ENCODE results near the gene DCP1A.
"Not testable (repeated sequence)": the region's sequence is repeated elsewhere in the genome, so short reads cannot be mapped to it uniquely, and the experiment has no call there.

DCP1A gene

GRCh38 chr3:53327986-53328385 is 19.4 kb downstream of the DCP1A start:
- DNase-seq = not testable (repeated sequence)

- no peak for DNase-seq
Observed at GRCh38 chr3:53324105-53324504, 23.2 kb downstream of the DCP1A start.

GRCh38 chr3:53320697-53321096 is 26.6 kb downstream of the DCP1A start:
- DNase-seq = no peak

- no peak for DNase-seq
Observed at GRCh38 chr3:53318522-53318921, 28.8 kb downstream of the DCP1A start.

GRCh38 chr3:53312832-53313231 is 34.5 kb downstream of the DCP1A start:
- no peak for DNase-seq

- no peak for DNase-seq
Observed at GRCh38 chr3:53311882-53312281, 35.5 kb downstream of the DCP1A start.

- no peak for DNase-seq
Observed at GRCh38 chr3:53303957-53304356, 43.4 kb downstream of the DCP1A start.

GRCh38 chr3:53303549-53303948 is 43.8 kb downstream of the DCP1A start:
- DNase-seq = no peak

- DNase-seq = no peak
Observed at GRCh38 chr3:53300826-53301225, 46.5 kb downstream of the DCP1A start.

GRCh38 chr3:53299611-53300023 is 47.7 kb downstream of the DCP1A start:
- DNase-seq = not testable (repeated sequence)

- DNase-seq = no peak
Observed at GRCh38 chr3:53295410-53295809, 51.9 kb downstream of the DCP1A start.

- DNase-seq = no peak
Observed at GRCh38 chr3:53293867-53294266, 53.5 kb downstream of the DCP1A start.

- DNase-seq = no peak
Observed at GRCh38 chr3:53288214-53288613, 59.1 kb downstream of the DCP1A start.

GRCh38 chr3:53287131-53287629 is 60.2 kb downstream of the DCP1A start:
- DNase-seq = no peak

GRCh38 chr3:53286727-53287126 is 60.6 kb downstream of the DCP1A start:
- DNase-seq = no peak

- no peak for DNase-seq
Observed at GRCh38 chr3:53282581-53282980, 64.8 kb downstream of the DCP1A start.

GRCh38 chr3:53278667-53279066 is 68.7 kb downstream of the DCP1A start:
- DNase-seq = no peak

GRCh38 chr3:53274938-53275605 is 72.3 kb downstream of the DCP1A start:
- no peak for DNase-seq

- no peak for DNase-seq
Observed at GRCh38 chr3:53273146-53273670, 74.1 kb downstream of the DCP1A start.

GRCh38 chr3:53269888-53270880 is 77.2 kb downstream of the DCP1A start:
- DNase-seq = no peak

- DNase-seq = not testable (repeated sequence)
Observed at GRCh38 chr3:53269193-53269592, 78.2 kb downstream of the DCP1A start.

- no peak for DNase-seq
Observed at GRCh38 chr3:53267766-53268165, 79.6 kb downstream of the DCP1A start.

- no peak for DNase-seq
Observed at GRCh38 chr3:53264718-53265117, 82.6 kb downstream of the DCP1A start.

GRCh38 chr3:53263907-53264306 is 83.4 kb downstream of the DCP1A start:
- DNase-seq = no peak
